Stimulated activated CD4-positive, alpha-beta T cell treated with anti-CD3 and anti-CD28 coated beads, Interleukin-4, amount 100 ng/mL, for 24 hours (primary cell): Measurements from ENCODE around the gene PCDHGB1.
"Not testable (repeated sequence)": the region's sequence is repeated elsewhere in the genome, so short reads cannot be mapped to it uniquely, and the experiment has no call there.

Source experiments
- DNase-seq: peaks from one replicate; pipeline ENCODE4 v3.0.0-alpha.2; 2020

PCDHGB1 gene

DNA sequence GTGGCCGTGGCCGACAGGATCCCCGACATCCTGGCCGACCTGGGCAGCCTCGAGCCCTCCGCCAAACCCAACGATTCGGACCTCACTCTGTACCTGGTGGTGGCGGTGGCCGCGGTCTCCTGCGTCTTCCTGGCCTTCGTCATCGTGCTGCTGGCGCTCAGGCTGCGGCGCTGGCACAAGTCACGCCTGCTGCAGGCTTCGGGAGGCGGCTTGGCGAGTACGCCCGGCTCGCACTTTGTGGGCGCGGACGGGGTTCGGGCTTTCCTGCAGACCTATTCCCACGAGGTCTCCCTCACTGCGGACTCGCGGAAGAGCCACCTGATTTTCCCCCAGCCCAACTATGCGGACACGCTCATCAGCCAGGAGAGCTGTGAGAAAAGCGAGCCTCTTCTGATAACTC lies 3.9 kb upstream of the PCDHGB1 start:
- DNase-seq = not testable (repeated sequence)

DNA sequence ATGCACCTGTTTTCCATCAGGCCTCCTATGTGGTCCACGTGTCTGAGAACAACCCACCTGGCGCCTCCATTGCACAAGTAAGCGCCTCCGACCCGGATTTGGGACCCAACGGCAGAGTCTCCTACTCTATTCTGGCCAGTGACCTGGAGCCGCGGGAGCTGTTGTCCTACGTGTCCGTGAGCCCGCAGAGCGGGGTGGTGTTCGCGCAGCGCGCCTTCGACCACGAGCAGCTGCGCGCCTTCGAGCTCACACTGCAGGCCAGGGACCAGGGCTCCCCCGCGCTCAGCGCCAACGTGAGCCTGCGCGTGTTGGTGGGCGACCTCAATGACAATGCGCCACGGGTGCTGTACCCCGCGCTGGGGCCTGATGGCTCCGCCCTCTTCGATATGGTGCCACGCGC lies 1.7 kb downstream of the PCDHGB1 start:
- DNase-seq = no peak

DNA sequence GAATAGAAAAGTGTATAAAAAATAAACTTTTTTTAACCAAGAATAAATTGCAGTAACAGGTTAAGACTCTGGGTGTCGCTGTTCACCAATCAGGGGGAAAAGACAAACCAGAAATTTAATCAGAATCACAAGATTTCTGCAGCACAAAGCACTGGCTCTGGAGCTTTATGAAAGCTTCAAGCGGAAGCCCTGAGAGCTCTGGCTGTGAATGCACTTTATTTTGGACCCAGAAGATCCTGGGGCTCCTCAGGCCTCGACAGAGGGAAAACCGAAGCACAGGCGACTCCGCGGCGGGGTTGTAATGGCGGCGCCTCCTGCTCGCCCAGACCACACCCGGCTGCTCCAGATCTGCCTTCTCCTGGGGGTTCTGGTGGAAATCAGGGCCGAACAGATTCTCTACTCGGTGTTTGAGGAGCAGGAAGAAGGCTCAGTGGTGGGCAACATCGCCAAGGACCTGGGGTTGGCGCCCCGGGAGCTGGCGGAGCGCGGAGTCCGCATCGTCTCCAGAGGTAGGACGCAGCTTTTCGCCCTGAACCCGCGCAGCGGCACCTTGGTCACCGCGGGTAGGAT lies 5.1 kb downstream of the PCDHGB1 start, which contains the start of gene PCDHGA4:
Gene PCDHGA4 (plus strand): TSS at position 122 of the 570 bp plus-strand sequence. CDS start 87 bp downstream, at position 209.
- DNase-seq = no peak

DNA sequence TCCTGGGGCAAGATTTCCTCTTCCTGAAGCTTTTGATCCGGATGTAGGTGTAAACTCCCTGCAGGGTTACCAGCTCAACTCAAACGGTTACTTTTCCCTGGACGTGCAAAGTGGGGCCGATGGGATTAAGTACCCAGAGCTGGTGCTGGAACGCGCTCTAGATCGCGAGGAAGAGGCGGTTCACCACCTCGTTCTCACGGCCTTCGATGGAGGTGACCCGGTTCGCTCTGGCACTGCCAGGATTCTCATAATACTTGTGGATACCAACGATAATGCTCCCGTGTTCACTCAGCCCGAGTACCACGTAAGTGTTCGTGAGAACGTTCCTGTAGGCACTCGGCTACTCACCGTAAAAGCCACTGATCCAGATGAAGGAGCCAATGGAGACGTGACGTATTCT lies 5.7 kb downstream of the PCDHGB1 start:
- DNase-seq = no peak

DNA sequence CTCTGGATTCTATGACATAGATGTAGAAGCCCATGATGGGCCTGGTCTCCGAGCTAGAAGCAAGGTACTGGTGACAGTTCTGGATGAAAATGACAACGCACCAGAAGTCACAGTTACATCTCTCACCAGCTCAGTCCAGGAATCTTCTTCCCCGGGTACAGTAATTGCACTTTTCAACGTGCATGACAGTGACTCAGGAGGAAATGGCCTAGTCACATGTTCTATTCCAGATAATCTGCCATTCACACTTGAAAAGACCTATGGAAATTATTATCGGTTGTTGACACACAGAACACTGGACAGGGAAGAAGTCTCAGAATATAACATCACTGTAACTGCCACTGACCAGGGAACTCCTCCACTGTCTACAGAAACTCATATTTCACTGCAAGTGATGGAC lies 6.2 kb downstream of the PCDHGB1 start:
- DNase-seq = no peak

DNA sequence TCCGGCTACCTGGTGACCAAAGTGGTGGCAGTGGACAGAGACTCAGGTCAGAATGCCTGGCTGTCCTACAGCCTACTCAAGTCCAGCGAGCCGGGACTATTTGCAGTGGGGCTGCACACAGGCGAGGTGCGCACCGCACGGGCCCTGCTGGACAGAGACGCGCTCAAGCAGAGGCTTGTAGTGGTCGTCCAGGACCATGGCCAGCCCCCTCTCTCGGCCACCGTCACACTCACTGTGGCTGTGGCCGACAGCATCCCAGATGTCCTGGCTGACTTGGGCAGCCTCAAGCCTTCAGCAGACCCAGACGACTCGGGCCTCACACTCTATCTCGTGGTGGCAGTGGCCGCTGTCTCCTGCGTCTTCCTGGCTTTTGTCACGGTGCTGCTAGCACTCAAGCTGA lies 7.1 kb downstream of the PCDHGB1 start:
- DNase-seq = no peak

DNA sequence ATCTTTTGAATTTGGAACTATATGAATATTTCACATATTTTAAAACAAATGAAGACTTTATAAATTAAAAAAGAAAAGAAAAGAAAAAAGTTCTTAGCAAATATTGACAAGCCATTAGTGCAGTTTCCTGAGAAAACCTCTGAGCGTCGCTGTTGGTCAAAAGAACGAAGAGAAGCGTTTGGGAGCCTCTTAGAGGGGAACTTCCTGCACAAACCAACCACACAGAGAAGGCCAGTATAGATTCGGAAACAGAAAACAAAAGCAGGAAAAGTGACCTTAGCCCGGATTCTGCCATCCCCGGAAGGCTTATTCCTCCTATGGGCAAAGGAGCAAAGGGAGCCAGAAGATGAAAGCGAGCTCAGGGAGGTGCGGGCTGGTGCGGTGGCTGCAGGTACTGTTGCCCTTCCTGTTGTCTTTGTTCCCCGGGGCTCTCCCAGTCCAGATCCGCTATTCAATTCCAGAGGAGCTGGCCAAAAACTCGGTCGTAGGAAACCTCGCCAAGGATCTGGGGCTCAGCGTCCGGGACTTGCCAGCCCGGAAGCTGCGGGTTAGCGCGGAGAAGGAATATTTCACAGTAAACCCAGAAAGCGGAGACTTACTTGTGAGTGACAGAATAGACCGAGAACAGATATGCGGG lies 10.0 kb downstream of the PCDHGB1 start, which contains the start of gene PCDHGB2:
Gene PCDHGB2 (plus strand): TSS at position 205 of the 637 bp plus-strand sequence. CDS start 142 bp downstream, at position 347.
- DNase-seq = no peak

DNA sequence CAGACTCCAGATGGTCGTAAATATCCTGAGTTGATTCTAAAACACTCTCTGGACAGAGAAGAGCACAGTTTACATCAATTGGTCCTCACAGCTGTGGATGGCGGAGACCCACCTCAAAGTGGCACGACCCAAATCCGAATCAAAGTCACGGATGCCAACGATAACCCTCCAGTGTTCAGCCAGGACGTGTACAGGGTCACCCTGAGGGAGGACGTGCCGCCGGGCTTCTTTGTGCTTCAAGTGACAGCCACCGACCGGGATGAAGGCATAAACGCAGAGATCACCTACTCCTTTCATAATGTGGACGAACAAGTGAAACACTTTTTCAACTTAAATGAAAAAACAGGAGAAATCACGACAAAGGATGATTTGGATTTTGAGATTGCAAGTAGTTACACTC lies 10.8 kb downstream of the PCDHGB1 start:
- DNase-seq = no peak

DNA sequence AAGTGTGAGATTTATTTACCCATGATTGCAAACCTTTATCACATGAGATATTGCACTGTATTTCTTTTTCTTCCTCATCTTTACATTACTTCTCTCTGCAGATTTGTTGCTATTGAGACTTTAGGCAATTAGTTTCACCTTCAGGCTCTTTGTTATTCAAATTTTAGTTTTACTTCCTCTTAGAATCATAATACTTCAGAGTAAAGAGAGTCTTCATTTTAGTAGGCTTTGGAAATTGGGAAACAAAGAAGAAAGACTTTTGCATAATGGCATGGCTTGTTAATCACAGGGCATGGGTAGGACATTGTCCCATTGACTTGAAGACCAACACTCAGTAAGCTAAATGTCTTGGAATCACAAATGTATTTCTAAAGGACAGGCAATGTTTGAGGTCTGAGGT lies 12.8 kb downstream of the PCDHGB1 start:
- DNase-seq = no peak

DNA sequence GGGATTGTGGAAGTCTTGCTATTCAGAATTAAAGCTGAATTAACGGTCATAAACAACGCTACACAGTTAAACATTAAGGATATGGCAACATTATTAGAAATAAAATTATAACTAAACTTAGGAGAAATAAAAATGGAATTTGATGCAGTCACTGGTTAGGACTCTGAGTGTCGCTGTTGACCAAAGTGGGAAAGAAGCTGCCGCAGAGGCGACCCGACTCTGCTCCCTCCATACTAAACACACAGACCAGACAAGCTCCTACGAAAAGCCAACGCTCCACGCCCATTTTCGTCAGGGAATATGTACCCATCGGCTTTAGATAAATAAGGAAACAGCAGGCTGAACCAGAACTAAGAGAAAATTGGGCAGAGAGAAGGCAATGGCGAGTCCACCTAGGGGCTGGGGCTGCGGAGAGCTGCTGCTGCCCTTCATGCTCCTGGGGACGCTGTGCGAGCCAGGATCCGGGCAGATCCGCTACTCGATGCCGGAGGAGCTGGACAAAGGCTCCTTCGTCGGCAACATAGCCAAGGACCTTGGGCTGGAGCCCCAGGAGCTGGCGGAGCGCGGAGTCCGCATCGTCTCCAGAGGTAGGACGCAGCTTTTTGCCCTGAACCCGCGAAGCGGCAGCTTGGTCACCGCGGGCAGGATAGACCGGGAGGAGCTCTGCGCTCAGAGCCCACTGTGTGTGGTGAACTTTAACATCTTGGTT lies 14.2 kb downstream of the PCDHGB1 start, which contains the start of gene PCDHGA5:
Gene PCDHGA5 (plus strand): TSS at position 211 of the 709 bp plus-strand sequence. CDS start 169 bp downstream, at position 380.
- no peak for DNase-seq

DNA sequence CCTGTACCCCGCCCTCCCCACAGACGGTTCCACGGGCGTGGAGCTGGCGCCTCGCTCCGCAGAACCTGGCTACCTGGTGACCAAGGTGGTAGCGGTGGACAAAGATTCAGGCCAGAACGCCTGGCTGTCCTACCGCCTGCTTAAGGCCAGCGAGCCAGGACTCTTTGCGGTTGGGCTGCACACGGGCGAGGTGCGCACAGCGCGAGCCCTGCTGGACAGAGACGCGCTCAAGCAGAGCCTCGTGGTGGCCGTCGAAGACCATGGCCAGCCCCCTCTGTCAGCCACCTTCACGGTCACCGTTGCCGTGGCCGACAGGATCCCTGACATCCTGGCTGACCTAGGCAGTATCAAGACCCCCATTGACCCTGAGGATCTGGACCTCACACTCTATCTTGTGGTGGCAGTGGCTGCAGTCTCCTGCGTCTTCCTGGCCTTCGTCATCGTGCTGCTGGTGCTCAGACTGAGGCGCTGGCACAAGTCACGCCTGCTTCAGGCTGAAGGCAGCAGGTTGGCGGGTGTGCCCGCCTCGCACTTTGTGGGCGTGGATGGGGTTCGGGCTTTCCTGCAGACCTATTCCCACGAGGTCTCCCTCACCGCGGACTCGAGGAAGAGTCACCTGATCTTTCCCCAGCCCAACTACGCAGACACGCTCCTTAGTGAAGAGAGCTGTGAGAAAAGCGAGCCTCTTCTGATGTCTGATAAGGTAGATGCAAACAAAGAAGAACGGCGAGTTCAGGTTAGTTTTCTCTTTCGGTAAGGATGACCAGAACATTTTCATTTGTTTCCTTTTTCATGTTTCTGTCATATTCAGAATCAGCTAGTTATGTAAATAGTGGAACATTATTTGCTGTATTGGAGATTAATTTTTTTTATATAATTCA lies 16.4 kb downstream of the PCDHGB1 start:
- no peak for DNase-seq

DNA sequence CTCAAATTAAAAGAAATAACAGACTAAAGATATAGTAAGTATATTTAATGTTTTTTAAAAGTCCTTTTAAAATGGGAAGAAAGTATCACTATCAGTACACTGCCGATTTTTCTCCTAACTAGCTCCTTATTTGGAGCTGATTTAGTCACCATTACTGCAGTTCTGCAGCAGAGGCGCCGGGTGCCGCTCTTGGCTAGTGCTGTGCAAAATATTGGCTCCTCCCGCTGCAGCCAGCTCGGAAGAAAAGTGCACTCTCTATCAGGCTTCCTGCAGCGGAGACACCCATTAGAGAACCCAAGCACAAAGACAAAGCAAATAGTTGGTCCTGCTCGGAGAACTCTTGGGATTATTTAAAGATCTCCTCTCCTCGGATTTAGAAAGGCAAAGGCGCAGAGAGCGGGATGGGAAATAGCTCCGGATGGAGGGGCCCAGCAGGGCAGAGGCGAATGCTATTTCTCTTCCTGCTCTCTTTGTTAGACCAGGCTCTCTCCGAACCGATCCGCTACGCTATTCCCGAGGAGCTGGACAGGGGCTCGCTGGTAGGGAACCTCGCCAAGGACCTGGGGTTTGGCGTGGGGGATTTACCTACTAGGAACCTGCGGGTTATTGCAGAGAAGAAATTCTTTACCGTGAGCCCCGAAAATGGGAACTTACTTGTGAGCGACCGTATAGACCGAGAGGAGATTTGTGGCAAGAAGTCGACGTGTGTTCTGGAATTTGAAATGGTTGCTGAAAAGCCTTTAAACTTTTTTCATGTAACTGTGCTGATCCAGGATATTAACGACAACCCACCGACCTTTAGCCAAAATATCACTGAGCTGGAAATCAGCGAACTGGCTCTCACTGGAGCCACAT lies 20.3 kb downstream of the PCDHGB1 start, which contains the start of gene PCDHGB3:
Gene PCDHGB3 (plus strand): TSS at position 249 of the 855 bp plus-strand sequence. CDS start 153 bp downstream, at position 402.
- no peak for DNase-seq

DNA sequence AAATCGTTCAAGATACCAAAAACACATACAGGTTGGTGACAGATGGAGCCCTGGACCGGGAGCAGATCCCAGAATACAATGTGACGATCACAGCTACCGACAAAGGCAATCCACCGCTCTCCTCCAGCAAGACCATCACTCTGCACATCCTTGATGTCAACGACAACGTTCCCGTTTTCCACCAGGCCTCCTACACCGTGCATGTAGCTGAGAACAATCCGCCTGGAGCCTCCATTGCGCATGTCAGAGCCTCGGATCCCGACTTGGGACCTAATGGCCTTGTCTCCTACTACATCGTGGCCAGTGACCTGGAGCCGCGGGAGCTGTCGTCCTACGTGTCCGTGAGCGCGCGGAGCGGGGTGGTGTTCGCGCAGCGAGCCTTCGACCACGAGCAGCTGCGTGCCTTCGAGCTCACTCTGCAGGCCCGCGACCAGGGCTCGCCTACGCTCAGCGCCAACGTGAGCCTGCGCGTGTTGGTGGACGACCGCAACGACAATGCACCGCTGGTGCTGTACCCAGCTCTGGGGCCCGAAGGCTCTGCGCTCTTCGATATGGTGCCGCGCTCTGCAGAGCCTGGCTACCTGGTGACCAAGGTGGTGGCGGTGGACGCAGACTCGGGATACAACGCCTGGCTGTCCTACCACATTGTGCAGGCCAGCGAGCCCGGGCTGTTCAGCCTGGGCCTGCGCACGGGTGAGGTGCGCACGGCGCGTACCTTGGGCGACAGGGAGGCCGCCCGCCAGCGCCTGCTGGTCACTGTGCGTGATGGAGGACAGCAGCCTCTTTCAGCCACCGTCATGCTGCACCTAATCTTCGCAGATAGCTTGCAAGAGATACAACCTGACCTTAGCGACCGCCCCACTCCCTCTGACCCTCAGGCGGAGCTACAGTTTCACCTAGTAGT lies 21.9 kb downstream of the PCDHGB1 start:
- no peak for DNase-seq

DNA sequence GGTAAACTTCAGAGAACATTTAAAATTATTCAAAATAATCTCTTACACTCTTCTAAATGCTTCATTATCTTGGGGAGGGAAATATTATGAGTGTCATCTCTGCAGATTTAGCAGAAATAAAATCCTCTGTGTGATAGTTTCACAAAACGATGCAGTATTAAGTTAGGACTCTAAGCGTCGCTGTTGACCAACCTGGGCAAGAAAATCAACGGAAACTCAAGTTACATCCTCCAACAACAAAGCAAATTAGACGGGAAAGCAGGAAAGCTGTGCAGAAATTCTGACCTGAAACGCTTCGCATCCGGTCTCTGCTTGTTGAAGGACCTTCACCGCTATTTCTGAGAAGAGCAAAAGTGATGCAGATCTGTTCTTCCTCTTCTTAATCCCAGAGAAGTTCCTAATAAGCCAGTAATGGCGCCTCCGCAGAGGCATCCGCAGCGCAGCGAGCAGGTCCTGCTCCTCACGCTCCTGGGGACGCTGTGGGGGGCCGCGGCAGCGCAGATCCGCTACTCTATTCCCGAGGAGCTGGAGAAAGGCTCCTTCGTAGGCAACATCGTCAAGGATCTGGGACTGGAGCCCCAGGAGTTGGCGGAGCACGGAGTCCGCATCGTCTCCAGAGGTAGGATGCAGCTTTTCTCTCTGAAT lies 23.9 kb downstream of the PCDHGB1 start, which contains the start of gene PCDHGA6:
Gene PCDHGA6 (plus strand): TSS at position 219 of the 645 bp plus-strand sequence. CDS start 193 bp downstream, at position 412.
- no peak for DNase-seq

DNA sequence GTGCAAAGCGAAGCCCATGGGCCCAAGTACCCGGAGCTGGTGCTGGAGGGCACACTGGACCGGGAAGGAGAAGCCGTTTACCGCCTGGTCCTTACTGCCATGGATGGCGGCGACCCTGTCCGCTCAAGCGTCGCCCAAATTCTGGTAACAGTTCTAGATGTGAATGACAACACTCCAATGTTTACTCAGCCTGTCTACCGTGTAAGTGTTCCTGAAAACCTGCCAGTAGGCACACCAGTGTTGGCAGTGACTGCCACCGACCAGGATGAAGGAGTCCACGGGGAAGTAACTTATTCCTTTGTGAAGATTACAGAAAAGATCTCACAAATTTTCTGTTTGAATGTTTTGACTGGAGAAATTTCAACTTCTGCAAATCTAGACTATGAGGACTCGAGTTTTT lies 24.7 kb downstream of the PCDHGB1 start:
- DNase-seq = no peak

DNA sequence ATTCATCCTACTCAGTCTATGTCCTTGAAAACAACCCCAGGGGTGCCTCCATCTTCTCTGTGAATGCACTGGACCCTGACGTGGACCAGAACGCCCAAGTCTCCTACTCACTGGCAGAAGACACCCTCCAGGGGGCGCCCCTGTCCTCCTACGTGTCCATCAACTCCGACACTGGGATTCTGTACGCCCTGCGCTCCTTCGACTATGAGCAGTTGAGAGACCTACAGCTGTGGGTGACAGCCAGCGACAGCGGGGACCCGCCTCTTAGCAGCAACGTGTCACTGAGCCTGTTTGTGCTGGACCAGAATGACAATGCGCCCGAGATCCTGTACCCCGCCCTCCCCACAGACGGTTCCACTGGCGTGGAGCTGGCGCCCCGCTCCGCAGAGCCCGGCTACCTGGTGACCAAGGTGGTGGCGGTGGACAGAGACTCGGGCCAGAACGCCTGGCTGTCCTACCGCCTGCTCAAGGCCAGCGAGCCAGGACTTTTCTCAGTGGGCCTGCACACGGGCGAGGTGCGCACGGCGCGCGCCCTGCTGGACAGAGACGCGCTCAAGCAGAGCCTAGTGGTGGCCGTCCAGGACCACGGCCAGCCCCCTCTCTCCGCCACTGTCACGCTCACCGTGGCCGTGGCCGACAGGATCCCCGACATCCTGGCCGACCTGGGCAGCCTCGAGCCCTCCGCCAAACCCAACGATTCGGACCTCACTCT lies 25.7 kb downstream of the PCDHGB1 start:
- not testable (repeated sequence) for DNase-seq

DNA sequence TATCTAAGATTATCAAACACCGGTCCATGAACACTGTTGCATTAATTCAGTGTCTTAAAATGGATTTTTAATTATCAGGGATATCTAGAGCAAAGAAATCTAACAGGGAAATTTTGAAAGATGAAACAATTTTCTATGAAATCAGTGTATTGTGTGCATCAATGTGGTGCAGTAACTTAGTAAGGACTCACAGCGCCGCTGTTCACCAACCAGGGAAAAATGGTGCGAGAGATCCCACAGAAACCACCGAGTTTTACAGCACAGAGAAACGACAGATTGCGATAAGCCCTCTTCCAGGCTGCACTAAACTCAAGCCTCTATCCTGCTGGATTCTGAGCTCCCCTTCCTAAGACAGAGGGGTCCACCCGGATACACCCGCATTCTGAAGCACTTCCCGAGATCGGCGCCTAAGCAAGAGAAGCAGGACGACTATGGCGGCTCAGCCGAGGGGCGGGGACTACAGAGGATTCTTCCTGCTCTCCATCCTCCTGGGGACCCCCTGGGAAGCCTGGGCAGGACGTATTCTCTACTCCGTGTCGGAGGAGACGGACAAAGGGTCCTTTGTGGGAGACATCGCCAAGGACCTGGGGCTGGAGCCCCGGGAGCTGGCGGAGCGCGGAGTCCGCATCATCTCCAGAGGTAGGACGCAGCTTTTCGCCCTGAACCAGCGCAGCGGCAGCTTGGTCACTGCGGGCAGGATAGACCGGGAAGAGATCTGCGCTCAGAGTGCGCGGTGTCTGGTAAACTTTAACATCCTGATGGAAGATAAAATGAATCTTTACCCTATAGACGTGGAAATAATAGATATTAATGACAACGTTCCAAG lies 32.8 kb downstream of the PCDHGB1 start, which contains the start of gene PCDHGA7:
Gene PCDHGA7 (plus strand): TSS at position 274 of the 826 bp plus-strand sequence. CDS start 158 bp downstream, at position 432.
- no peak for DNase-seq

DNA sequence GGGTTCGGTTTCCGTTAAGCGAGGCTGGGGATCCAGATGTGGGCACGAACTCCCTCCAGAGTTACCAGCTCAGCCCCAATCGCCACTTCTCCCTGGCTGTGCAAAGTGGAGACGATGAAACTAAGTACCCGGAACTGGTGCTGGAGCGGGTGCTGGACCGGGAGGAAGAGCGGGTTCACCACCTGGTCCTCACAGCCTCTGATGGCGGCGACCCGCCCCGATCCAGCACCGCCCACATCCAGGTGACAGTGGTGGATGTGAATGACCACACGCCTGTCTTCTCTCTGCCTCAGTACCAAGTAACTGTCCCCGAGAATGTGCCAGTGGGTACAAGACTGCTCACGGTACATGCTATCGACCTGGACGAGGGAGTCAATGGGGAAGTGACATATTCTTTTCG lies 33.4 kb downstream of the PCDHGB1 start:
- DNase-seq = no peak
